Head of caudate nucleus (tissue), 42 donors: ENCODE data around the gene LGMN.
"Not testable (repeated sequence)": the region's sequence is repeated elsewhere in the genome, so short reads cannot be mapped to it uniquely, and the experiment has no call there.

Experiments used
- DNase-seq, 42 donors: peaks; one replicate each; pipeline versions ENCODE4 v3.0.0 to v3.0.0-alpha.2; 2020 to 2021; ENCODE audit warnings: mixed read lengths in 7 of 42
- intact Hi-C: fragments of 100-400 bp; cut with DNase I; formaldehyde crosslinking; loops from one replicate; pipeline ENCODE4 v1.15.0; 2022

Gene LGMN

DNA sequence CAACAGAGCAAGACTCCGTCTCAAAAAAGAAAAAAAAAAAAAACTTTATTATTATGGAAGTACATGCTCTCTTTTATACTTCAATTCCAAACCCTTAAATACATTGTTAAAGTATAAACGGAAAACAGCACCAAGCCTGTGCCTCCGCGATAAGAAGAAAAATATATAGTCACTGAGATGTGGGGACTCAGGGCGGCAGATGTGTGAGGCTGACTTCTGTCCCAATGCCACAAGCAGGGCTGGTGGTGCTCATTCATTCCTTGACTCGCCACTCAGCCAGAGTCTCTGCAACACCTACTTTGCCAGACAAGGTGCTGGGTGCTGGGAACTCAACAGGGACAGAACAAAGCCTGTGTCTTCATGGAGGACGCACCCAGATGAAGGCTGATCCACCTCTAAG is 13.8 kb downstream of the LGMN start:
- no peak for DNase-seq
- intact Hi-C loops, result no loop called here

GRCh38 chr14:92733007-92733406 is 15.4 kb downstream of the LGMN start:
- intact Hi-C loops, result no loop called here
- DNase-seq, result no peak

- intact Hi-C loops, result no loop called here
- no peak for DNase-seq
These were observed 16.8 kb downstream of the LGMN start for GRCh38 chr14:92731622-92732115.

DNA sequence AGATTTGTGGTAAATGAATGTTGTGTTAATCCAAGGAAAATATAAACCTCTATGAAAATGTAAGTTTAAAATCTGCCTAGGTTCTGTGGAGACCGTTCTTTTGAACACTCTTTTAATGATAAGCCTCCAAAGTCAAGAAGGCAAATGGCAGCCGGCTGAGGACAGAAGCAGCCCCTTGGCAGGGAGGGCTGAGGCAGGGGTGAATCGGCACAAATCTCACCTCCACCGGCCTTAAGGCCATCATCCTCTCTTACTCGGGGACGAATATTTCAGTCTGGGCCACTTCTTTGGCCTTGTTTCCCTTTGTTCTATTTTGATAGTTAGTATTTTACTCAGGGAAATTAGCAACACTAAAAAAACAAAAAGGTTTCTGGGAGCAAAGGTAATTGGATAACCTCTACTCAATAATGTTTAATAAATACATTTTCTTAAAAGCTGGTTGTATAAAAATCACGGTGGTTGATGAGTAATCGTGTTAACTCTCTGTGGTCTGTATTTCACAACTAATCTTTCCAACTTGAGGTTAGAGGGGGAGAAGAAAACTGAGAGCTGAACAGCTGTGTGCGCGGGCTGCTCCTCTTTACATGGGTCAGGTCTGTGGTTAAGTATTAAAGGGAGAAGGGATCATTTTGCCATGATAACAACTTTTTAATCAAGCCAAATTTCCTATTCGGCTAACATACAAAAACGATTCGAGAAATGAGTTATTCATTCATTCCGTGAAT is 18.6 kb downstream of the LGMN start:
- intact Hi-C loops, result no loop called here
- no peak for DNase-seq

DNA sequence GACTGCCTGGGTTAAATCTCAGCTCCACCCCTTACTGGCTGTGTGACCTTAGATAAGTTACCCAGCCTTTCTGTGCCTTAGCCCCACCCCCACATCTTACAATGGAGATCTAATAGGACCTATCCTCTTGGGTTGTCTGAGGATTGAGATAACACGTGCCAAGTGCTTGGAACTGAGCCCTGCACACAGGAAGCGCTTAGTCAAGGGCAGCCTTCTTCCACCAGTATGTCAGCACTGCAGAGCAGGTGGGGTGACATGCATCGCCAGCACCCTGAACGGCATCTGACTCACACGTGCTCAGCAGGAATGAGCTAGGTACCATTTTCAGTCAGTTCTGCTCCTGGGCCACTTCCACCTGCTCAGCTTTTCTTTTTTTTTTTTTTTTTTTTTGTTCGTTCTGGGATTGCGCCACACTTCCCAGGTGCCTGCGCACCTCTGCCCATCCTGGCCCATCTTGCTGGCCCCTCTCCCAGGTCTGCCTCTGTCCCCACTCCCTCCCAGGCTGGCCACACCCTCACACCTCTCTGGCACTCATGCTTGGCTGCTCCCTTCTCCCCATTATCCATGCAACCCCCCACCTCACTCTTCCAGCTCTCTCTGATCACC is 19.6 kb downstream of the LGMN start:
- DNase-seq, result peak in 8 of 42 donors; percentile 17 to 54 (median 26)

GRCh38 chr14:92726933-92727262 is 21.5 kb downstream of the LGMN start:
- intact Hi-C loops, result no loop called here
- no peak for DNase-seq

More for the DNA sequence above, 19.6 kb downstream of the LGMN start:
- intact Hi-C loops, result no loop called here

DNA sequence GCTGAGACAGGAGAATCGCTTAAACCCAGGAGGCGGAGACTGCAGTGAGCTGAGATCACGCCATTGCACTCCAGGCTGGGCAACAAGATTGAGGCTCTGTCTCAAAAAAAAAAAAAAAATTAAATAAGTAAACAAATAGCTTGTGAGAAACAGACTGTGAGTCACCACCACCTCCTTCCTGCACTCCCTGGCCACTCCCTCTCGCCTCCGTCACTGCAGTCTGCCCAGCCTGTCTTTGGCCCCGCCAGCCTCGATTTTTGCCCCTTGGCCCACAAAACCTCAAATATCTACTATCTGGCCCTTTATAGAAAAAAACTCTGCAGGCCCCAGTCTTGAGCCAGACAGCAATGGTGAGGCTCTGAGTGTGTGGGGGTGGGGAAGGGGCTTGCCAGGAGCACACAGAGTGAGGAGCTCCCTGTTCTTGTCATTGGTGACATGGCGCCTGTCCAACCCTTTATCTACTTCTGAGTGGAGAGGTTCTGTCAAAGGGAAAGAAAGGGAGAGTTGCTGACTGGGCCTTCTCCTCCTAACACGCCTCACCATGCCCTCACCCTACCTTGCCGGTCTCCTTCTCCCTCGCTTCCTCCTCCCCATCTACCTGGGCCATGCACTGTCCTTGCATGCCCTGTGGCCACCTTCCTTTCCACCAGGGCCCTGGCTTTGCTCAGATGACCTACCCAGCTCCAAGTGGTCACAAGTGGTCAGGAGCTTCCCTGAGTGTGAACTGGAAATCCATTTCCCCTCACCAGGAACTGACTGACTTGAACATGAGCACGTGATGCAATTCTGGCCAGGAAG is 22.1 kb downstream of the LGMN start:
- DNase-seq, result no peak
- intact Hi-C loops, result no loop called here

GRCh38 chr14:92724516-92725340 is 23.7 kb downstream of the LGMN start:
- DNase-seq, result no peak
- intact Hi-C loops, result no loop called here

- intact Hi-C loops, result no loop called here
- no peak for DNase-seq
These were observed 28.5 kb downstream of the LGMN start for GRCh38 chr14:92719890-92720323.

GRCh38 chr14:92719421-92719820 is 29.0 kb downstream of the LGMN start:
- intact Hi-C loops, result no loop called here

DNA sequence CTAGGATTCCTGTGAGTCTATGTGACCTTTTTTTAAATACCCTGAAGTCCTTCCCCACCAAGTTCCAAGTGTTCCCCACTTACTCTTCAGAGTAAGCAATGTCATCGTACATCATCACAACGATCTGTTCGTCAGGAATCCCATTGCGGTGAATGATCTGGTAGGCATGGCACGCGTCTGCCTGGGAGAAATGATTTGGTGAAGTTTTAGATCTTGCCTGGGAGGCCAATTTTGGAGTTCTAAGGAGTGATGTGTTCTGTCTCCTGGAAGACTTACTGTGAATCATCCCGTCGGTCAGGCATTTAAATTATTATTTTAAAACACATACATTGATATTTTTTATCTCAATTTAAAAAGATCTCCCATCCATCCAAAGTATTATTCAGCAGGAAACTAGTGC is 29.8 kb downstream of the LGMN start:
- intact Hi-C loops, result no loop called here
- DNase-seq, result no peak

More at GRCh38 chr14:92719421-92719820, 29.0 kb downstream of the LGMN start:
- no peak for DNase-seq

- intact Hi-C loops, result no loop called here
- no peak for DNase-seq
These were observed 30.8 kb downstream of the LGMN start for GRCh38 chr14:92717571-92718042.

DNA sequence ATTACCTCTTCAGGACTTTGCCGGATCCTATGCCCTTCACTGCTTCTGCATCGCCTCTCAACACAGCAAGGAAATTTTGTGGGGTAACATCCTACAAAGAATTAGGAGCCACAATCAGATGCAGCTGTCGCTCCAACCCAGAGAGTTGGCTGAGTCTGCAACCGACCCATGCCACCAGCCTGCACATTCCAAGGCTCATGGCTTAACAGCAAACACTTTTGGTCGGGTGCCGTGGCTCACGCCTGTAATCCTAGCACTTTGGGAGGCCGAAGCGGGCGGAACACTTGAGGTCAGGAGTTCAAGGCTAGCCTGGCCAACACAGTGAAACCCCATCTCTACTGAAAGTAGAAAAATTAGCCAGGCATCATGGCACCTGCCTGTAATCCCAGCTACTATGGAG is 32.3 kb downstream of the LGMN start:
- no peak for DNase-seq

DNA sequence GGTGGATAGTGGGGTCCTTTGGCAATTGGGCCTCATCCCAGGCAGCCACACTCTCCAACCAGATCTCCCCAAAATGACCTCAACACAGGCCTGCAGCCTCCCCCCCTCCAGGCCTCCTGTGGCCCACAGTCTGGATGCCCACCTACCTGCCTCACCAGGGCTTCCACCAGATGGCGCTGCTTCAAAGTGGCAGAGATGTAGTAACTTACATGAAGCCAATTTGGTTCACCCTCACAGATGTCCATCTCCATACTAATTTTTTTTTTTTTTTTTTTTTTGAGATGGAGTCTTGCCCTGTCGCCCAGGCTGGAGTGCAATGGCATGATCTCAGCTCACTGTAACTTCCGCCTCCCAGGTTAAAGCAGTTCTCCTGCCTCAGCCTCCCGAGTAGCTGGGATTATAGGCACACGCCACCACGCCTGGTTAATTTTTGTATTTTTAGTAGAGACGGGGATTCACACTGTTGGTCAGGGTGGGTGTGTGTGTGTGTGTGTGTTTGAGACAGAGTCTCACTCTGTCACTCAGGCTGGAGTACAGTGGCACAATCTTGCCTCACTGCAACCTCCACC is 33.6 kb downstream of the LGMN start:
- intact Hi-C loops, result not testable (repeated sequence)
- DNase-seq, result peak; percentile 54 to 90 (median 77)

More for the DNA sequence above, 32.3 kb downstream of the LGMN start:
- intact Hi-C loops, result no loop called here

GRCh38 chr14:92712654-92713051 is 35.8 kb downstream of the LGMN start:
- intact Hi-C loops, result no loop called here
- no peak for DNase-seq

DNA sequence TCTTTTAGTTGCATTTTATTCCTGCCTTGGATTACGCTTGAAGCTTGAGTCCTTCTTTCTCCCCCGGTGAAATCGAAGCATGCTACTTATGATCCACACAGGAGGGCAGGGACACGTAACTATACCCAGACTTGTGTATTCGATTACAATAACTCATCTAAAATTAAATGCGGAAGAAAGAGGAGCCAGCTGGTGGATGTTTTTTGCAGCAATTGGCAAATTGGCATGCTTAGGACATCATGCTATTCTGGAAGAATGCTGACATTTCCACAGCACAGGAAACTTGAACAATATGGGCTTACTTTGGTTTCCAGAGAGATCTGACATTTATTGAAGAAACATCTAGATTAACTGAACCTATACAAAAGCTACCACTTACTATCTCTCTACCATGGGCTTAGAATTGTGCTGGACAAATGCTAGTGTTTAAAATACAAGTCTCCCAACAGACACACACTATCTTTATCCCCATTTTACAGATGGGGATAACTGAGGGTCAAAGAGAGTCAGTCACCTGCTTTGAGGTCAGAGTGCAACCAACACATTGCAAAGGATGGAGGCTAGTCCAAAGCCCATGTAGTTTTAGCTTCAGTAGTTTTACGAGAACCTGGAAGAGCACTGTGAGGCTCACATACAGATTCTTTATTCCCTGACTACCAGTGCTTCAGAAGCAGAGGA is 36.3 kb downstream of the LGMN start:
- intact Hi-C loops, result no loop called here
- DNase-seq, result no peak

DNA sequence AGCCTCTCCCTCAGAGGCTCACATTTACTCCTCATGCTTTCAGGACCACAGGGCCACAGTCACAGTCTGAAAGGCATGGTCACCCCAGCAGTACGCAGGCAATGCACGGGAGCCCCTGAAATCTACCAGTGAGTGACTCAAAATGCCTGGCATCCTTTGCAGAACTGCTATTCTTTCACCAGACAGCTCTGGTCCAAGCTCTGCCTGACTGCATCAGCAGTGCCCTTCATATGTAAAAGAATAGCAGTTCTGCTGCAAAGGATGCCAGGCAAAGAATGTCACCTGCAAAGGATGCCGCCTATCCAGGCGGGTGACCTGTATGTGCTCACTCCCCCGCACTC is 38.5 kb downstream of the LGMN start:
- no peak for DNase-seq
- intact Hi-C loops, result no loop called here

GRCh38 chr14:92709340-92710000 is 39.0 kb downstream of the LGMN start:
- peak in 1 of 42 donors; percentile 14 for DNase-seq
- intact Hi-C loops, result no loop called here
